Femur (tissue), 1 donor: Measurements from ENCODE around the gene ACSM3.

Source experiments
- DNase-seq: peaks from one replicate; pipeline ENCODE4 v3.0.0-alpha.2; 2017

The ACSM3 gene

GRCh38 chr16:20806168-20807050 lies 42.6 kb downstream of the ACSM3 start, which contains the start of the genes ERI2 and REXO5:
ERI2 (minus strand) TSS chr16:20806472; CDS start chr16:20806430, 42 bp downstream.
REXO5 (plus strand) TSS chr16:20806527; CDS start chr16:20806954, 427 bp downstream.
- DNase-seq = peak; percentile 97

- no peak for DNase-seq
Measured at GRCh38 chr16:20807862-20808261, 44.0 kb downstream of the ACSM3 start.

GRCh38 chr16:20811889-20812439 lies 48.1 kb downstream of the ACSM3 start:
- no peak for DNase-seq

DNA sequence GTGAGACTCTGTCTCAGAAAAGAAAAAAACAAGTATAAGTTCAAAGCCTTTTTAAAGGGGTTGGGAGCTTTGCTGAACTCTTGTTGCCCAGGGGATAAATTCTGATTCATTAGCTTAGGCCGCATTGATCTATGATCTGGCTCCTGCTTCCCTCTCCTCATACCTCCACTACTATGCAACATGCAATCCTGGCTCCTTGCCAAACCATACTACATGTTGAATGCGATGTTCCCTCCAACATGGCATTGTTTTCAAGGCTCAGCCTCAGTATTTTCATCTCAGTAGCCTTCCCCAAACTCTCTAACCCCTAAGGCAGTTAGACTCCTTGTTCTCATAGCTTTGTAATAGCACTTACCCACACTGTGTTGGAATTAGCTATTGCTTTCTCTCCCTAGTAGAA lies 48.7 kb downstream of the ACSM3 start:
- no peak for DNase-seq

DNA sequence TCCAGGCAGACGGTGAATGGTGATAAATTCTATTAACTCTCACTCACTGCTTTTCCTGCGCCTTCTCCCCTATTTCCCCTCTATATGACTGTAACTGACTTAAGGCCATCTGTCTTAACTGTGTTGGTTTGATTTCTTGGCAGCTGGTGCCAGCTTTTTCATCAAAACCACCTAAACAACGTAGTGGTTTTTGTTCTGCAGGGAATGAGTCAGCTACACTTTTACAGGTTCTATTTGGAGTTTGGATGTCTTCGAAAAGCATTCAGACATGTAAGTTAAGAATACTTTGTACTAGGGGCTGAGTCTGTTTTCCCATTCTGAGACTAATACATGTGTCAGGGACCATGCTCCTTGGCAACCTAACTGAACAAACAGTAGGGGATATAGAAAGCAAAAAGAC lies 51.0 kb downstream of the ACSM3 start:
- DNase-seq = no peak

GRCh38 chr16:20818929-20819585 lies 55.2 kb downstream of the ACSM3 start:
- DNase-seq = no peak

DNA sequence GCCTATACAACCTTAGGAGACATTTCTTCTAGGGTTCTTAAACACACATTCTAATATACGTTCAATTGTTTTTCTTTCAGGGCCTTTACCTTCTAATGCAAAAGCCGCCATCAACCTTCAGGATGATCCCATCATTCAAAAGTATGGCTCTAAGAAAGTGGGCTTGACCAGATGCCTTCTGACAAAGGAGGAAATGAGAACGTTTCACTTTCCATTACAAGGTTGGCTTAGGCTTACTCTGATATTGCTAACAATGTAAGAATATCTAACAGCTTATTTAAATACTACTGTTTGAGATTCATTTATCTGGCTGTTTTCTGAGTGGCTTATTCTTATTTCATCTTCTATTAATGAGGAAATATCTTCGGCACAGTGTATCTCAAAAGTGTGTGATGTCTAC lies 57.9 kb downstream of the ACSM3 start:
- no peak for DNase-seq

GRCh38 chr16:20822521-20823325 lies 58.9 kb downstream of the ACSM3 start:
- no peak for DNase-seq

GRCh38 chr16:20826039-20826566 lies 62.3 kb downstream of the ACSM3 start:
- no peak for DNase-seq

DNA sequence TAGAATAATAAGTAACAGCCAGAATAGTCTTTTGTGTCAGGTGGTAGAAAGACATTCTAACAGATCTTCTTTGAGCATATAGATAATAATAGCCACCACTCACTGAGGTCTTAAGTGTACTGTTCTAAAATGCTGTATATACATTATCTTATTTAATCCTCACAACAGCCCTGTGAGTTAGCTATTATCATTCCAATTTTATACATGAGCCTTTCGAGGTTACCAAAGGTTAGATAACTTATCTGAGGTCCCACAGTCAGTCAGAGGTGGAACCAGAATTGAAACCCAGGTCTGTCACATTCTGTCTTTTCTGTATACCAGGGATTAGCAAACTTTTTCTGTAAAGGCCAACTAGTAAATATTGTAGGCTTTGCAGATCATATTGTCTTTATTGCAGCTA lies 65.7 kb downstream of the ACSM3 start:
- no peak for DNase-seq

DNA sequence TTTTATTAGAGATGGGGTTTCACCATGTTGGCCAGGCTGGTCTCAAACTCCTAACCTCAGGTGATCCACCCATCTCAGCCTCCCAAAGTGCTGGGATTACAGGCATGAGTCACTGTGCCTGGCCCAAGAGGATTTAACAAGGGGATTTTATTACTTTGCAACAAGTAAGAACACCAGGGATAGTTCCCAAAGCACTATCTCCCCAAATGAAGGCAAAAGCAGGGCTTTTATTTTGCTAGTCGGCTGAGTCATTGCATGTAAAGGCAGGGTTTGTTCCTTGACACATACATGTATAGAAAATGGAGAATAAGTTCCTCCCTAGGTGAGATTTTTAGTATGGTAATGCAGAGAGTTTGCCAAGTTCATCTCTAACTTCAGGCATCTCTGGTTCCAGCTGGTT lies 66.6 kb downstream of the ACSM3 start:
- no peak for DNase-seq

DNA sequence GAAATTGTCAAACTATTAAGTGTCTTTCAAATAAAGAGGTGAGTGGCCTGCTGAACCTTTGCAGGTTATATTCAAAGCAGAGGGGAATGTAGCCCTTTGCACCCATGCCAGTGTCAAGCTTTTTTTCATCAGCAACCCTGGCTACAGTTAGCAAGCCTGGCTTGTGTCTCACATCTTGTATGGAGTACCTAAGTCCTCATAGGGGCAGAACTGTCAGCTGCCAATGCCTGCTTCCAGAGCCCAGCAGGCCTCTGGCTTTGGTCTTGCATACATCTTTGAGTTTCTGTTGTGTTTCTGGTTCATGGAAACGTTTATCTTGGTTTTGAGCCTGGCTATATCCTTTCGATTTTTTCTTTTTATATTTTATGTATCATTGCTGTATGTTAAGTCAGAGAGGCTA lies 69.3 kb downstream of the ACSM3 start:
- no peak for DNase-seq

- no peak for DNase-seq
Measured at GRCh38 chr16:20838240-20838639, 74.4 kb downstream of the ACSM3 start.

GRCh38 chr16:20839504-20839903 lies 75.7 kb downstream of the ACSM3 start:
- no peak for DNase-seq

- no peak for DNase-seq
Measured at GRCh38 chr16:20844054-20844453, 80.2 kb downstream of the ACSM3 start.

DNA sequence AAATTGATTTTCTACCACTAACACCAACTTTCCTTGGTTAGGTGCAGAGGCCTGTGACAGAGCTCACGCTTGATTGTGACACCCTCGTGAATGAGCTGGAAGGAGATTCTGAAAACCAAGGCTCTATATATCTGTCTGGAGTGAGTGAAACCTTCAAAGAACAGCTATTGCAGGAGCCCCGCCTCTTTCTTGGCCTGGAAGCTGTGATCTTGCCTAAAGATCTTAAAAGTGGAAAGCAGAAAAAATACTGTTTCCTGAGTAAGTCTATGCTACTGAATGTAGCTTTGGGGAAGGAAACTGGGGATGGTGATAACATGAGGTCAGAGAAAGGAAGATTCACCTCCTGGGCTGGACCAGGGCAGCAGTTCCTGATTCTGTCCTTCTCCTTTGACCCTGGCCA lies 80.8 kb downstream of the ACSM3 start:
- no peak for DNase-seq

DNA sequence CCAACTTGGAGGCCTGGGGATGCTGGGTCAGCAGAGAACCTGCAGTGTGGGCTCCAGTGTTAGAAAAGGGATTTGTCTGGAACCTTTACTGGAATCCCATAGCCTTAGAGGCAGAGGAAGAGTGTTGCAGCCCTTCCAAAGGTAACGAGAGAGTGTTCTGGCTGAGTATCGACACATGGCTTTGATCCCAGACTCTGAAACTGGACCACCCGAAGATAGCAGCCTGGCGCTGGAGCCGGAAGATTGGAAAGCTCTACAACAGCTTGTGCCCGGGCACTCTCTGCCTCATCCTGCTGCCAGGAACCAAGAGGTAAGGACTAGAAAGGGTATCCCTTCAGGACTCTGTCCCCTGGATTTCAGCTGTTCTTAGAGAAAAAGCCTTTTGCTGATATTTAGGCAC lies 82.2 kb downstream of the ACSM3 start:
- DNase-seq = no peak

GRCh38 chr16:20846551-20846950 lies 82.7 kb downstream of the ACSM3 start:
- no peak for DNase-seq
